ENCODE results near the gene AMPD3. TPM values are rescaled to one million over a fixed set of nuclear protein-coding genes. Genes with fewer than 3 reads are reported as not detected.
A peak's percentile ranks its signal among the peaks of the same experiment; 100 is the strongest.

Gene AMPD3
- polyA plus RNA-seq, 1 donor (not counting 4 experiments of a cell fraction or from before 2014, with no cell fraction given), result 11.1 TPM

- Histone ChIP-seq H3K4me1 (ENCODE audit: control insufficient read depth, extremely low read depth, insufficient read depth, low read length) (peaks cover 40% of the 10 kb centered on the region), H3K79me2 (ENCODE audit: control insufficient read depth, insufficient read depth, low read length) (peaks cover 30% of the 10 kb centered on the region), H3K27ac (ENCODE audit: control insufficient read depth, insufficient read depth, low read length) (no peak overlapping the region), H3K27me3 (ENCODE audit: control insufficient read depth, extremely low read depth, insufficient read depth, low read length) (no peaks in the 10 kb centered on the region), H4K20me1 (ENCODE audit: control insufficient read depth, extremely low read depth, insufficient read depth, low read length) (no peaks in the 10 kb centered on the region), H3K36me3 (ENCODE audit: control insufficient read depth in 2 of 2, extremely low read depth in 1 of 2, insufficient read depth in 2 of 2, low read length in 2 of 2) (peaks cover 11 to 14% of the 10 kb centered on the region in 2 experiments), H3K4me2 (ENCODE audit: control insufficient read depth, extremely low read depth, insufficient read depth, low read depth, low read length) (no peak overlapping the region), H3K9ac (ENCODE audit: control insufficient read depth, extremely low read depth, insufficient read depth, low read length) (no peak overlapping the region), H3K9me1 (ENCODE audit: control insufficient read depth, extremely low read depth, insufficient read depth, low read length) (no peaks in the 10 kb centered on the region), H2AFZ (ENCODE audit: control insufficient read depth, low read length) (no peak overlapping the region), H3K4me3 (ENCODE audit: control insufficient read depth in 2 of 3, extremely low read depth in 1 of 3, insufficient read depth in 2 of 3, low read depth in 1 of 3, low read length in 3 of 3) (no peak overlapping the region), H3K9me3 (ENCODE audit: control insufficient read depth, low read depth, low read length) (no peaks in the 10 kb centered on the region)
- dilution Hi-C loops (cut with MboI; ENCODE audit: extremely low pct_ligation_motif_present, low sequenced_read_pairs), result no loop called here
- FAIRE-seq (no peak), DNase-seq (ENCODE audit: low read depth, low spot score) (no peak)
- TF ChIP-seq CTCF (optimal IDR thresholded peaks at IDR 0.05 in 1 of 3, IDR thresholded peaks at IDR 0.05 in 1 of 3, conservative IDR thresholded peaks at IDR 0.05 in 1 of 3; ENCODE audit: extremely low read depth in 1 of 3, insufficient read depth in 2 of 3, low read length in 3 of 3) (no peak), EZH2 (IDR thresholded peaks at IDR 0.05; ENCODE audit: low read length) (no peak)
Measured at GRCh38 chr11:10457901-10458300, 2.8 kb downstream of the AMPD3 start.

DNA sequence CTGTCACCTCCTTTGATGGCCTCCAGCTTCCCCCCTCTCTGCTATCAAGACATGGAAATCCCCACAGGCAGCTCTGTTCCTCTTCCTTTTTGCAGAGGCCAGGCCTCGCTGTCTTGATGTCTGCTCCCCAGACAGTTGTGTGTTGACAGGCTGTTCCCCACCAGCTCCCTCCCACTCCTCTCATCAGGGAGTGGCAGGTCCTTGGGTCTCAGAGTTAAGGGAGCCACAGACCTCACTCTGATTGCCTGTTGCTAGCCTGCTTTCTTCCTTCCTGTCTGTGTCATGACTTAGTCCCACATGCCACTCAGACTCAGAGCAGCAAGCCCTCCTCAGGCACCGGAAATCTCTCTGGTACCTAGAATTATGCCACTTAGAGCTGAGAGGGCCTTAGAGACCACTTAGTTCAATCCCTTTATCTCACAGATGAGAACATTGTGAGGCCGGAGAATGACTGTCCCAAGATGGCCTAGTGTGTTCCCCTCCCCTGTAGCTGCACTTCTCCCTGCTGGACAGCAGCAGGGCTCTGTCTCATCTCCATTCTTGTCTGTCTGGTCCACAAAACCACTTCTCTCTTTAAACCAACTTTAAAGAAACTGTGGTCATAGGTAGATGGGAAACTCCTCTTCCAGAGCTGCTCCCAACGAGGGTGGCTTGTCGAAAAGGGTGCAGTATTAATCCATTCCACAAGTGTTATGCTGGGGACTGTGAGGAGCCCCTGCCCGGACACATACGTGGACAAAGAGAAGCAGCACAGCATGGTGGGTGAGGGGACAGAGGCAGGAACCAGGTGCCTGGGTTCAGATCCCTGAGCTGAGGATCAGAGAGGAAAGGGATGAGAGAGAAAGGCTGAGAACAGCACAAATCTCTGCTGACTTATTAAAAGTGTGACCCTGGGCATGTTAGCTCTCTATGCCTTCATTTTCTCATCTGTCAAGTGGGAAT is 4.2 kb downstream of the AMPD3 start:
- dilution Hi-C loops (cut with MboI; ENCODE audit: extremely low pct_ligation_motif_present, low sequenced_read_pairs), result no loop called here
- Histone ChIP-seq H3K79me2 (ENCODE audit: control insufficient read depth, insufficient read depth, low read length) (peaks cover 26% of the 10 kb centered on the region), H3K9ac (ENCODE audit: control insufficient read depth, extremely low read depth, insufficient read depth, low read length) (no peak overlapping the region), H3K36me3 (ENCODE audit: control insufficient read depth in 2 of 2, extremely low read depth in 1 of 2, insufficient read depth in 2 of 2, low read length in 2 of 2) (peaks cover 20 to 22% of the 10 kb centered on the region in 2 experiments), H4K20me1 (ENCODE audit: control insufficient read depth, extremely low read depth, insufficient read depth, low read length) (no peaks in the 10 kb centered on the region), H3K9me1 (ENCODE audit: control insufficient read depth, extremely low read depth, insufficient read depth, low read length) (no peaks in the 10 kb centered on the region), H3K9me3 (ENCODE audit: control insufficient read depth, low read depth, low read length) (no peaks in the 10 kb centered on the region), H3K27ac (ENCODE audit: control insufficient read depth, insufficient read depth, low read length) (no peak overlapping the region), H3K4me3 (ENCODE audit: control insufficient read depth in 2 of 3, extremely low read depth in 1 of 3, insufficient read depth in 2 of 3, low read depth in 1 of 3, low read length in 3 of 3) (no peak overlapping the region), H3K27me3 (ENCODE audit: control insufficient read depth, extremely low read depth, insufficient read depth, low read length) (no peaks in the 10 kb centered on the region), H3K4me2 (ENCODE audit: control insufficient read depth, extremely low read depth, insufficient read depth, low read depth, low read length) (peak overlapping the region; percentile 7), H2AFZ (ENCODE audit: control insufficient read depth, low read length) (no peak overlapping the region), H3K4me1 (ENCODE audit: control insufficient read depth, extremely low read depth, insufficient read depth, low read length) (peaks cover 26% of the 10 kb centered on the region)
- FAIRE-seq (no peak), DNase-seq (ENCODE audit: low read depth, low spot score) (no peak)
- TF ChIP-seq CTCF (optimal IDR thresholded peaks at IDR 0.05 in 1 of 3, IDR thresholded peaks at IDR 0.05 in 1 of 3, conservative IDR thresholded peaks at IDR 0.05 in 1 of 3; ENCODE audit: extremely low read depth in 1 of 3, insufficient read depth in 2 of 3, low read length in 3 of 3) (no peak), EZH2 (IDR thresholded peaks at IDR 0.05; ENCODE audit: low read length) (no peak)

Data from keratinocyte (primary cell).